Stimulated activated effector memory CD8-positive, alpha-beta T cell treated with anti-CD3 and anti-CD28 coated beads, Interleukin-12 subunit alpha, Interleukin-12 subunit beta, amount 100 ng/mL, for 72 hours (primary cell): ENCODE measurements around the gene ZNF146.
A peak's percentile ranks its signal among the peaks of the same experiment; 100 is the strongest.
"Not testable (repeated sequence)": the region's sequence is repeated elsewhere in the genome, so short reads cannot be mapped to it uniquely, and the experiment has no call there.

ENCODE experiments used
- ATAC-seq: fragments of 150-1000 bp; cut with Tn5 transposase; 2 replicates; pipeline ENCODE4 v1.10.0; 2021
- DNase-seq, 2 donors: peaks; one replicate each; pipeline ENCODE4 v3.0.0; 2021 to 2022; ENCODE audit warnings: low spot score in 2 of 2
- H3K27ac Mint-ChIP-seq: one replicate; pipeline ENCODE4 v1.8.0; 2022; ENCODE audit warnings: mild to moderate bottlenecking, mixed read lengths
- H3K36me3 Mint-ChIP-seq: one replicate; pipeline ENCODE4 v1.8.0; 2022; ENCODE audit warnings: mild to moderate bottlenecking, mixed read lengths
- H3K4me1 Mint-ChIP-seq: one replicate; pipeline ENCODE4 v1.8.0; 2022; ENCODE audit warnings: mixed read lengths
- H3K4me3 Mint-ChIP-seq: one replicate; pipeline ENCODE4 v1.8.0; 2022; ENCODE audit warnings: mild to moderate bottlenecking, mixed read lengths
- H3K9me3 Mint-ChIP-seq: one replicate; pipeline ENCODE4 v1.8.0; 2022; ENCODE audit warnings: mixed read lengths

ZNF146 gene

DNA sequence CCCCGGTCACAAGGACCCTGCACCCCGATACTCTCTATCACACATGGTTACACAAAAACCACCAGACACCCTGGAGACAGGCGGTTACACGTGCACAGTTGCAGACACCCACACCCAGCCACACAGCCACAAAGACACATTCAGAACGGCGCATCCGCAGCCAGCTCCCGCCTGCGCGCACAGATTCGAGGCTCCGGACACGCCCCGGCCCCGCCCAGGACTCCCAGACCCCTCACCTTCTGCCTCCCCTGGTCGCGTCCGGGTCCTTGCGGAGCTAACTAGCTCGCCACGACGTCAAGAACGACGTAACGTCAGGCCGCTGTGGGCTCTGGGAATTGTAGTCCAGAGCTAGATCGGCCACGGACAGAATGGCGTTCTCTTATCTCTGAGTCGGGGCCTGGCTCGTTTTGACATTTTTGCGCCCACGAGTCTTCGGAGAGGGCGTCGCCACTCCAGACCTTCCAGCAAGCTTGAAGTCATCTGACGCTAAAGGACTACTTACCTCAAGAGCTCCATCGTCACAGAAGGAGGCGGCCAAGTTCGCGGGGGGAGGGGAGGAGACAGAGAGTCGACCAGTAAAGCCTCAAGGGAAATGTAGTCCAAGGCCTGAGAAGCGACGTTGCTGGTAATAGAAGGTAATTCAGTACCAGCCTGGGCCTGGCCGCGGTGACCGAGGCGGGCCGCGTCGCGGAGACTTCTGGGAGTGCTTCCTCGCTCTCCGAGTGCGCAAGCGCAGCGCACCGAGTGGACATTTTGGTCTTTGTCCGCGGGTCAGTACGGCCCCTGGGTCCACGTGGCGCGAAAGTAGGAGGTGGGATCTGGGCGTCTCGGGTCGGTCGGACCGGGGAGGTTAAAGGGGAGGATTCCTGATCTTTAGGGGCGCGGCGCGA lies at the start of gene ZNF146, which contains the start of gene ZNF565:
TSS of gene ZNF146 (plus strand) at position 721 of the 890 bp plus-strand sequence. CDS start 21,335 bp downstream, outside the sequence.
TSS of gene ZNF565 (minus strand) at position 280 of the 890 bp plus-strand sequence. CDS start 12,680 bp downstream, outside the sequence.
- H3K4me3 Mint-ChIP-seq: no peak within 1 kb of the TSS
- H3K36me3 Mint-ChIP-seq: peaks cover 35% of the 10 kb centered on the region
- no peaks in the 10 kb centered on the region for H3K9me3 Mint-ChIP-seq
- H3K4me1 Mint-ChIP-seq: peaks cover 11% of the 10 kb centered on the region
- H3K27ac Mint-ChIP-seq: no peak within 1 kb of the TSS
- peak; percentile 91 for ATAC-seq
- DNase-seq: peak; percentile 89 to 96

DNA sequence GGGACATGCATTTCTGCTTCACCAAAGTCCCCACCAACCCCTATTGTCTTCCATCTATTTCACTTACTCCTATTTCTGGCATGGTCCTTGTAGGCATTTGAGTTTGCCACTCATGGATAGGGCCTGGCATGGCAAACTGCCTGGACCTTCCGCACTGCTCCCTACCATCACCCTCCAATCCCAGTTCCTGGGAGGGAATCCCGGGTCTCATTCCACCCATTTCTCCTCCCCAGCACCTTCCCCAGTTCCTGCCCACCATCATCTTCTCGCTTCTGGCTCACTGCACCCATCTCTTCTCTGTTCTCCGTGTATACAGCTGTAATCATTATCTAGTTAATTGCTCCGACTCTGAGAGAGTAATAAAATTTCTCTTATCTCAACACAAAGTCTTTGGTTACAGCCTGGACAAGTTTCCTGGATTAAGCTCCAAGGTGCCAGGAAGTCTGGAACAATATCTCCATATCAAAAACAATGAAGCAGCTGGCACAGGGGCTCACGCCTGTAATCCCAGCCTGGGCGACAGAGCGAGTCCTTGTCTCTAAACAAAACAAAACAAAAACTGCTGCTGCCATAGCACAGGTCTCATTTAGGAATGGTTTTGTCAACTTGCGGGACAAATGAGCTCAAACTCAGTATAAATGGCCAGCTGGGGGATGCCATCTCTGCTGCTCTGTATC lies 45.7 kb upstream of the ZNF146 start:
- ATAC-seq: no peak
- H3K36me3 Mint-ChIP-seq: no peaks in the 10 kb centered on the region

GRCh38 chr19:36172852-36173251 lies 42.1 kb upstream of the ZNF146 start:
- Mint-ChIP-seq H3K9me3 (no peaks in the 10 kb centered on the region), H3K27ac (no peak overlapping the region), H3K36me3 (no peaks in the 10 kb centered on the region), H3K4me1 (peaks cover 6% of the 10 kb centered on the region), H3K4me3 (no peak overlapping the region)
- ATAC-seq (no peak), DNase-seq (no peak)

More for the DNA sequence above, 45.7 kb upstream of the ZNF146 start:
- no peak overlapping the region for H3K27ac Mint-ChIP-seq
- no peaks in the 10 kb centered on the region for H3K9me3 Mint-ChIP-seq
- no peak for DNase-seq
- peaks cover 6% of the 10 kb centered on the region for H3K4me1 Mint-ChIP-seq
- no peak overlapping the region for H3K4me3 Mint-ChIP-seq

DNA sequence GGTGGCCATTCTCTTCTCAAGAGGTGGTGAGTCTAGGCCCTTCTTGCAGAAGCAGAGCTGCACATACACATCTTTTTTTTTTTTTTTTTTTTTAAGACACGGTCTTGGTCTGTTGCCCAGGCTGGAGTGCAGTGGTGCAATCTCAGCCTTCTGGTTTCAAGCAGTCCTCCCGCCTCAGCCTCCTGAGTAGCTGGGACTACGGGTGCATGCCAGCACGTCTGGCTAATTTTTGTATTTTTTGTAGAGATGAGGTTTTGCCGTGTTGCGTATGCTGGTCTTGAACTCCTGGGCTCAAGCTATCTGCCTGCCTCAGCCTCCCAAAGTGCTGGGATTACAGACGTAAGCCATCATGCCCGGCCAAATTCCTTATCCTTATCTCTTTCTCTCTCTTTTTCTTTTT lies 41.1 kb upstream of the ZNF146 start:
- H3K36me3 Mint-ChIP-seq, H3K9me3 Mint-ChIP-seq, ATAC-seq, H3K4me1 Mint-ChIP-seq, H3K27ac Mint-ChIP-seq, H3K4me3 Mint-ChIP-seq, DNase-seq: not testable (repeated sequence)

- not testable (repeated sequence) for DNase-seq, H3K27ac Mint-ChIP-seq, H3K9me3 Mint-ChIP-seq, H3K36me3 Mint-ChIP-seq, H3K4me1 Mint-ChIP-seq, ATAC-seq, H3K4me3 Mint-ChIP-seq
Measured at GRCh38 chr19:36179077-36179476, 35.8 kb upstream of the ZNF146 start.

- no peaks in the 10 kb centered on the region for H3K4me1 Mint-ChIP-seq
- H3K9me3 Mint-ChIP-seq: no peaks in the 10 kb centered on the region
- ATAC-seq (no peak), DNase-seq (no peak)
- no peak overlapping the region for H3K27ac Mint-ChIP-seq
- peaks cover 6% of the 10 kb centered on the region for H3K36me3 Mint-ChIP-seq
- no peak overlapping the region for H3K4me3 Mint-ChIP-seq
Measured at GRCh38 chr19:36182612-36183244, 32.2 kb upstream of the ZNF146 start.

GRCh38 chr19:36183245-36183628 lies 31.7 kb upstream of the ZNF146 start:
- Mint-ChIP-seq H3K4me1 (no peaks in the 10 kb centered on the region), H3K9me3 (no peaks in the 10 kb centered on the region), H3K36me3 (peaks cover 6% of the 10 kb centered on the region)

GRCh38 chr19:36186722-36187121 lies 28.2 kb upstream of the ZNF146 start:
- peak overlapping the region; percentile 77 for H3K27ac Mint-ChIP-seq
- not testable (repeated sequence) for H3K4me3 Mint-ChIP-seq, H3K4me1 Mint-ChIP-seq, H3K36me3 Mint-ChIP-seq, DNase-seq, H3K9me3 Mint-ChIP-seq, ATAC-seq

More at GRCh38 chr19:36183245-36183628, 31.7 kb upstream of the ZNF146 start:
- DNase-seq (no peak), ATAC-seq (no peak)
- no peak overlapping the region for H3K4me3 Mint-ChIP-seq
- no peak overlapping the region for H3K27ac Mint-ChIP-seq

GRCh38 chr19:36196249-36196648 lies 18.7 kb upstream of the ZNF146 start:
- DNase-seq: no peak
- Mint-ChIP-seq H3K27ac (no peak overlapping the region), H3K4me3 (no peak overlapping the region), H3K9me3 (no peaks in the 10 kb centered on the region), H3K4me1 (no peaks in the 10 kb centered on the region), H3K36me3 (peaks cover 7% of the 10 kb centered on the region)
- ATAC-seq: no peak

DNA sequence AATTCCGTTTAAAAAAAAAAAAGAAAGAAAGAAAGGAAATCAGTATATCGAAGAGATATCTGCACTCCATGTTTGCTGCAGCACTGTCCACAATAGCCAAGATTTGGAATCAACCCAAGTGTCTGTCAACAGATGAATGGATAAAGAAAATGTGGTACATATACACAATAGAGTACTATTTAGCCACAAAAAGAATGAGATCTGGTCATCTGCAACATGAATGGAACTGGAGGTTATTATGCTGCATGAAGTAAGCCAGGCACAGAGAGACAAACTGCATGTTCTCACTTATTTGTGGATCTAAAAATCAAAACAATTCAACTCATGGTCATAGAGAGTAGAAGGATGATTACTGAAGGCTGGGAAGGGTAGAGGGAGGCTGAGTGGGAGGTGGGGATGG lies 16.8 kb upstream of the ZNF146 start:
- DNase-seq (no peak), ATAC-seq (no peak)
- H3K4me1 Mint-ChIP-seq: no peaks in the 10 kb centered on the region
- peaks cover 2% of the 10 kb centered on the region for H3K36me3 Mint-ChIP-seq
- H3K4me3 Mint-ChIP-seq: no peak overlapping the region
- no peak overlapping the region for H3K27ac Mint-ChIP-seq
- no peaks in the 10 kb centered on the region for H3K9me3 Mint-ChIP-seq

DNA sequence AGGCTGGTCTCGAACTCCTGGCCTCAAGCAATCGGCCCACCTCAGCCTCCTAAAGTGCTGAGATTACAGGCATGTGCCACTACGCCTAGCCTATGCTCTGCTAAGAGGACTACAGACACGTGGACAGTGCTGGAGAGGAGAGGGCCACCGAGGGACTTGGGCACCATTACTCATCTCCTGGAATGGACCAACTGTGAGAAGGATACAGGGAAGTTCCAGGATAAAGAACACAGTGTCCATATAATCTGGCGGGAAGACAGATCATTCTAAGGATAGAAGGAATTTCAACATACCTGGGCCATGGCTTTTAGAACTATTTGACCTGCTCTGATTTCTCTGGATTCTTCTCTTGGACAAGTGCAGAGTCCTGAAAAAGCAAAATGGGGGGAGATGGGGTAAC lies 13.2 kb upstream of the ZNF146 start:
- Mint-ChIP-seq H3K36me3 (peaks cover 3% of the 10 kb centered on the region), H3K9me3 (no peaks in the 10 kb centered on the region), H3K4me3 (no peak overlapping the region), H3K4me1 (no peaks in the 10 kb centered on the region), H3K27ac (no peak overlapping the region)
- no peak for ATAC-seq
- no peak for DNase-seq

- ATAC-seq: no peak
- Mint-ChIP-seq H3K4me3 (no peak overlapping the region), H3K36me3 (peaks cover 8% of the 10 kb centered on the region), H3K27ac (no peak overlapping the region), H3K9me3 (no peaks in the 10 kb centered on the region), H3K4me1 (no peaks in the 10 kb centered on the region)
- no peak for DNase-seq
Measured at GRCh38 chr19:36203293-36203692, 11.6 kb upstream of the ZNF146 start.

DNA sequence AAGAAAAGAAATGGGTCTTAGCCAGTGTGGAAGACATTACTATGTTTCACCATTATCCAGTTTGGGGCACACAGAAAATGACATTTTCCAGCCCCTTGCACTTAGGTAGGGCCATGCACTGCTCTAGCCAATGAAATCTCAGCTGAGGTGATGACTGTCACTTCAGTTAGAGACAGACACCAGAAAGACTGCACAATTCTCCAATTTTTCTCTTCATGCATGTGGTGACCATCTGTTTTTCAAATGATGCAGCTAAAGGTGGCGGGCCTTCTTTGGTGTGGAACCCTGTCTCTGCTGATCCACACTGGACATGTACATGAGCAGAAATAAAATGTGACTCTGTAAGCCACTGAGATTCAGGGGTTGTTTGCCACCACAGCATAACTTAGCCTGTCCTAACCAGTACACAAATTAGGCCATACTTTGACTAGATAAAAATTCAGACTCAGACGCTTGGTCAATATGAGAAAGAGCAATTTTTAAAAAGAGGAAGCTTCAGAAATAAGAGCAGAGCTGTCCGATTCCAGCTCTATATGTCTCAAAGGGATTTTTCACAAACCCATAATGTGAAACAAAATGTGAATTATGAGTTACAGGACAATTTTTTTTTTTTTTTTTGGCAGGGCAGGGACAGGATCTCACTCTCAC lies 7.2 kb upstream of the ZNF146 start:
- DNase-seq: no peak
- Mint-ChIP-seq H3K36me3 (peaks cover 8% of the 10 kb centered on the region), H3K4me3 (no peak overlapping the region), H3K27ac (no peak overlapping the region), H3K4me1 (no peaks in the 10 kb centered on the region), H3K9me3 (no peaks in the 10 kb centered on the region)
- ATAC-seq: no peak

DNA sequence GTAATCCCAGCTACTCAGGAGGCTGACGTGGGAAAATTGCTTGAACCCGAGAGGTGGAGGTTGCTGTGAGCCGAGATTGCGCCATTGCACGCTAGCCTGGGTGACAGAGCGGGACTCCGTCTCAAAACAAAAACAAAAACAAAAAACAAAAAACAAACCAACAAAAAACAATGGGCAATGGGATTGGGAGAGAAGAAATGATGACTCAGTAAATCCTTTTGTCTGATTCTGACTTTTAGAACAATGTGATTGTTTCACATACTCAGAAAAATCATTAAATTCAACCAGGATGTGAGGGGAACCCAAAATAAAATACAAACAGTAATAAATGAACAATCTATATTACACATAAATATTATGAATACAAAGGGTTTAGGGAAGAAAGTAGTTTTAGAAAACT lies 5.5 kb upstream of the ZNF146 start:
- ATAC-seq (no peak), DNase-seq (no peak)
- Mint-ChIP-seq H3K4me3 (no peak overlapping the region), H3K9me3 (no peaks in the 10 kb centered on the region), H3K4me1 (no peaks in the 10 kb centered on the region), H3K36me3 (peaks cover 8% of the 10 kb centered on the region), H3K27ac (no peak overlapping the region)

DNA sequence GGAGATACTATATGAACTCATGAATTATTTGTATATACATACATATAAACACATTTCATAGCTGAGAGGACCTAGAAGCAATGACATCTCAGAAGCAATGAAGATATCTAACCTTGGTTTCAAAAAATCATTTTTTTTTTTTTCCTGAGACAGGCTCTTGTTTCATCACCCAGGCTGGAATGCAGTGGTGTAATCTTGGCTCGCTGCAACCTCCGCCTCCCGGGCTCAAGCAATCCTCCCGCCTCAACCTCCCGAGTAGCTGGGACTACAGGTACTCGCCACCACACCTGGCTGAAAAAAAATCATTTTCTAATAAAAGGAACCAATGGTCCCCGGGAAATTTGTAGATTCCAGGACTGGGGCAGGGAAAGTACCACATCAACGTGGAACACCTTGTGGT lies 4.4 kb upstream of the ZNF146 start:
- Mint-ChIP-seq H3K27ac (no peak overlapping the region), H3K4me1 (no peaks in the 10 kb centered on the region), H3K36me3 (peaks cover 8% of the 10 kb centered on the region), H3K4me3 (no peak overlapping the region), H3K9me3 (no peaks in the 10 kb centered on the region)
- ATAC-seq: no peak
- DNase-seq: no peak
